ENCODE results near the gene FAM168B. TPM values are rescaled to one million over a fixed set of nuclear protein-coding genes. Genes with fewer than 3 reads are reported as not detected.

The FAM168B gene
- total RNA-seq, 1 experiment from 2014 or later = 111 TPM

DNA sequence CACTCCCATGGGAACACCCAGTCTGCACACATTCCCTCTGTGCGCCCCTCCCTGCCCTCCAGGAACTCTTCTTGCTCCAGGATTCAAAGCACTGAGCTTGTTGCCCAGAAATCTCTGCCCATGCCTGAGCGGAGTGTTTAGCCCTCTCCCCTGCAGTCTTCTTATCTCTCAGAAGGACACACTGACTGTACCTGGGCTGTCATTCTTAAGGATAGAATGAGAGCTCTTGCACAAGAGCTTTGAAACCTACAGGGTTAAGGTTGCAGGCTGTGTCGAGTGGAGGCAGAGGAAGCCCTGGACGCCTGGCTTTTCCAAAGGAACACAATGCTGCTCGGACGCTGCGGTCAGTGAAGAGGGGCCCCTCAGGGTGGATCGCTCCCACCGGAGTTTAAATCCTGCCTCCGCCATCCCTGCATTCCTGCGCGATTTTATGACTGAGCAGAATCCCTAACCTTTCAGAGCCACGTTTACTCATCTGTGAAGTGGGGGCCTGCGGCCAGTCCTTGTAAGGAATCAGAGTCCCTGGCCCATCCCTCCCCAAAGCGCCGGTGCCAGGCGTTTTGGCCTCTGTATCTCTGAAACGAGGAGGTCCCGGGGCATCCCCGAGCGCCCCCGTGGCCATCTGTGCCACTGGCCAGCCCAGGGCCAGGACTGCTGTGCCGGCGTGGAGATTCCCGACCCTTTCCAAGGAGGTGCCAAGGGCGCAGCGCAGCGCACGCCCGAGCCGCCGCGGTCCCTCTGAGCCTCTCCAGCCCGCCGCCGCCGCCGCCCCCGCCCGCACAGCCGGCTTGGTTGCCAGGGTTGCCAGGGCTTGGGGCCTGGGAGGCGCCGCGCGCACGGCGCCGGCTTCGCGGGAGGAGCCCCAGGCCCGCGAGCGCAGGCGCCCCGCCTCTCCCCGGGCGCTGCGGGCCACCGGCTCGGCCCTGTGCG, 58.9 kb downstream of the FAM168B start:
- no TSS peak for BruUV-seq (replicated peaks)
- no peaks in the 10 kb centered on the region for H3K9me3 Mint-ChIP-seq (ENCODE audit: low read depth, unreplicated experiment)
- H3K36me3 Mint-ChIP-seq (ENCODE audit: insufficient read depth, unreplicated experiment) = peaks cover 5% of the 10 kb centered on the region
- H3K27ac Mint-ChIP-seq (ENCODE audit: unreplicated experiment) = no peak overlapping the region
- intact Hi-C loops (cut with micrococcal nuclease; ENCODE audit: unreplicated experiment) = no loop called here
- no peak overlapping the region for H3K4me3 Mint-ChIP-seq (ENCODE audit: low read depth, unreplicated experiment)
- TF ChIP-seq, protein P1, sequence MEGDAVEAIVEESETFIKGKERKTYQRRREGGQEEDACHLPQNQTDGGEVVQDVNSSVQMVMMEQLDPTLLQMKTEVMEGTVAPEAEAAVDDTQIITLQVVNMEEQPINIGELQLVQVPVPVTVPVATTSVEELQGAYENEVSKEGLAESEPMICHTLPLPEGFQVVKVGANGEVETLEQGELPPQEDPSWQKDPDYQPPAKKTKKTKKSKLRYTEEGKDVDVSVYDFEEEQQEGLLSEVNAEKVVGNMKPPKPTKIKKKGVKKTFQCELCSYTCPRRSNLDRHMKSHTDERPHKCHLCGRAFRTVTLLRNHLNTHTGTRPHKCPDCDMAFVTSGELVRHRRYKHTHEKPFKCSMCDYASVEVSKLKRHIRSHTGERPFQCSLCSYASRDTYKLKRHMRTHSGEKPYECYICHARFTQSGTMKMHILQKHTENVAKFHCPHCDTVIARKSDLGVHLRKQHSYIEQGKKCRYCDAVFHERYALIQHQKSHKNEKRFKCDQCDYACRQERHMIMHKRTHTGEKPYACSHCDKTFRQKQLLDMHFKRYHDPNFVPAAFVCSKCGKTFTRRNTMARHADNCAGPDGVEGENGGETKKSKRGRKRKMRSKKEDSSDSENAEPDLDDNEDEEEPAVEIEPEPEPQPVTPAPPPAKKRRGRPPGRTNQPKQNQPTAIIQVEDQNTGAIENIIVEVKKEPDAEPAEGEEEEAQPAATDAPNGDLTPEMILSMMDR (IDR thresholded peaks at IDR 0.05; ENCODE audit: unreplicated experiment) = no peak
- CTCF ChIA-PET = no interaction called here
- H3K4me1 Mint-ChIP-seq (ENCODE audit: low read depth, unreplicated experiment) = no peaks in the 10 kb centered on the region
- no peak for DNase-seq
- H3K27me3 Mint-ChIP-seq (ENCODE audit: unreplicated experiment) = no peaks in the 10 kb centered on the region

DNA sequence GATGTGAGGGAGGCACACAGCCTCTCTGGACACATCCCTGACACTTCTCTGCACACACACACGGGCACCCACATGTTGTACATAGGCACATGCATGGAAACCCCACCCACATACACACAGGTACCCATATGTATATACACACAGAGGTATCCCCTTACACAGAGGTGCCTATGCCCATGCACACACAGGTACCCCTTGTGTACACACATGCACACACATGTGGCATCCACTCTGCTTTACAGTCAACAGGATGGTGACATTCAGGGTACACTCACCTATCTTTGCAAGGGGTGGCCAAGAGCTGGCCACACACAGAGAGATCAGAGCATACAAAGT, 59.5 kb downstream of the FAM168B start:
- BruUV-seq (replicated peaks) = no TSS peak
- no peak for DNase-seq
- CTCF ChIA-PET = no interaction called here
- Mint-ChIP-seq H3K4me3 (ENCODE audit: low read depth, unreplicated experiment) (no peak overlapping the region), H3K36me3 (ENCODE audit: insufficient read depth, unreplicated experiment) (peaks cover 5% of the 10 kb centered on the region), H3K27me3 (ENCODE audit: unreplicated experiment) (no peaks in the 10 kb centered on the region), H3K27ac (ENCODE audit: unreplicated experiment) (no peak overlapping the region), H3K4me1 (ENCODE audit: low read depth, unreplicated experiment) (no peaks in the 10 kb centered on the region), H3K9me3 (ENCODE audit: low read depth, unreplicated experiment) (no peaks in the 10 kb centered on the region)
- TF ChIP-seq, protein P1 (IDR thresholded peaks at IDR 0.05; ENCODE audit: unreplicated experiment) = no peak
- intact Hi-C loops (cut with micrococcal nuclease; ENCODE audit: unreplicated experiment) = no loop called here

DNA sequence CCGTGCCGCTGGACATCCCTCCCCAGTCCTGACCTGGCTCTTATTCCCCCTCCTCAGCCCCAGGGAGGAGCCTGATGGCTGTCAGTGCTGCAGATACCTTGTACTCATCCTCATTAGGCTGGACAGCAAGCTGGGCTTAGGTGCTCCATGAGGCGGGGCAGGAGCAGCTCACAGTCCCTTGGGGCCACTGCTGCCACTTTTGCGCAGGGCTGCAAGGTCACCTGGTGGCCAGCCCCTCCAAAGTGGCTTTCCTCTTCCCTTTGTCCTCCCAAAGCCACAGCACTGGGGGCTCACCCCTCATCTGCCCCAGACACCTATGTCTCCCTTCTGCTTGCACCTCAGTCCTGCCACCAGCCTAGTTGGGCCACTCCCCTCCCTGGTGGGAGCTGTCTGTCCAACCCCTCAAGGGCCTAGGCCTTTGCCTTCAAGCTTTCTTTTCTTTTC, 60.8 kb downstream of the FAM168B start:
- H3K9me3 Mint-ChIP-seq (ENCODE audit: low read depth, unreplicated experiment) = no peaks in the 10 kb centered on the region
- intact Hi-C loops (cut with micrococcal nuclease; ENCODE audit: unreplicated experiment) = no loop called here
- no peak overlapping the region for H3K4me3 Mint-ChIP-seq (ENCODE audit: low read depth, unreplicated experiment)
- no peak for DNase-seq
- CTCF ChIA-PET = no interaction called here
- no peak overlapping the region for H3K27ac Mint-ChIP-seq (ENCODE audit: unreplicated experiment)
- TF ChIP-seq, protein P1 (IDR thresholded peaks at IDR 0.05; ENCODE audit: unreplicated experiment) = no peak
- H3K27me3 Mint-ChIP-seq (ENCODE audit: unreplicated experiment) = no peaks in the 10 kb centered on the region
- no peaks in the 10 kb centered on the region for H3K4me1 Mint-ChIP-seq (ENCODE audit: low read depth, unreplicated experiment)
- BruUV-seq (replicated peaks) = no TSS peak
- peaks cover 5% of the 10 kb centered on the region for H3K36me3 Mint-ChIP-seq (ENCODE audit: insufficient read depth, unreplicated experiment)

DNA sequence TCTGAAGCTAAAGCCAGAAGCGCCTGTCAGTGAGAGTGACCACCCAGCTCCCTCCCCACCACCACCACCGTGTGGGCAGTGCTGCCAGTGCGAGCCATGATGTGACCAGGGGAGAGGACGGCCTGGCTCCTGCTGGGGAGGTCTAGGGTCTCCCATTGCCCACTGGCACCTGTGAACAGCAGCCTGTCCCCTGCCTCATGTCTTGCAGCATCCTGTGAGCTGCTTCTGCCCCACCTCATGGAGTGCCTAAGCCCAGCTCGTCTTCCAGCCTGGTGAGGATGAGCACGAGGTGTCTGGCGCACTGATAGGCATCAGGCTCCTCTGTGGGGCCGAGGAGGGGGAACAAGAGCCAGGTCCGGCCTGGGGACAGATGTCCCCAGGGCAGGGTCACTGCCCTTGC, 61.4 kb downstream of the FAM168B start:
- CTCF ChIA-PET = no interaction called here
- Mint-ChIP-seq H3K36me3 (ENCODE audit: insufficient read depth, unreplicated experiment) (peaks cover 4% of the 10 kb centered on the region), H3K9me3 (ENCODE audit: low read depth, unreplicated experiment) (no peaks in the 10 kb centered on the region), H3K4me3 (ENCODE audit: low read depth, unreplicated experiment) (no peak overlapping the region), H3K27me3 (ENCODE audit: unreplicated experiment) (no peaks in the 10 kb centered on the region), H3K27ac (ENCODE audit: unreplicated experiment) (no peak overlapping the region), H3K4me1 (ENCODE audit: low read depth, unreplicated experiment) (no peaks in the 10 kb centered on the region)
- TF ChIP-seq, protein P1 (IDR thresholded peaks at IDR 0.05; ENCODE audit: unreplicated experiment) = no peak
- no TSS peak for BruUV-seq (replicated peaks)
- no peak for DNase-seq
- intact Hi-C loops (cut with micrococcal nuclease; ENCODE audit: unreplicated experiment) = no loop called here
